Mesothelial cell of epicardium (in vitro differentiated cells): ENCODE results near the gene VOPP1. TPM values are rescaled to one million over a fixed set of nuclear protein-coding genes. Genes with fewer than 3 reads are reported as not detected.

Experiments used
- DNase-seq, 2 experiments: peaks; one replicate each; pipeline ENCODE4 v3.0.0; 2021; ENCODE audit warnings: low spot score in 2 of 2; ENCODE audit not compliant: unreplicated experiment in 2 of 2
- H3K27ac Mint-ChIP-seq: 2 replicates; pipeline ENCODE4 v1.8.0; 2021; ENCODE audit warnings: mixed read lengths
- H3K27me3 Mint-ChIP-seq: 2 replicates; pipeline ENCODE4 v1.8.0; 2021; ENCODE audit warnings: low read depth, mixed read lengths
- H3K36me3 Mint-ChIP-seq: 2 replicates; pipeline ENCODE4 v1.8.0; 2021; ENCODE audit warnings: mixed read lengths
- H3K4me1 Mint-ChIP-seq: 2 replicates; pipeline ENCODE4 v1.8.0; 2021; ENCODE audit warnings: mixed read lengths
- H3K4me3 Mint-ChIP-seq: 2 replicates; pipeline ENCODE4 v1.8.0; 2021; ENCODE audit warnings: mild to moderate bottlenecking, moderate library complexity, mixed read lengths
- H3K9me3 Mint-ChIP-seq: 2 replicates; pipeline ENCODE4 v1.8.0; 2021; ENCODE audit warnings: mixed read lengths
- total RNA-seq: library from RNA; stranded (reverse); gene quantifications from 3 replicates; pipeline ENCODE4 v1.2.1, GENCODE V29; 2021
- TF ChIP-seq, protein P1 (sequence below): fragments of 200-600 bp; sonication (generic); IDR thresholded peaks from one replicate; pipeline ENCODE4 v1.5.0; 2021; ENCODE audit warnings: antibody characterized with exemption; ENCODE audit not compliant: unreplicated experiment

The VOPP1 gene
- total RNA-seq, 1 donor from 2014 or later = 42.8 TPM

DNA sequence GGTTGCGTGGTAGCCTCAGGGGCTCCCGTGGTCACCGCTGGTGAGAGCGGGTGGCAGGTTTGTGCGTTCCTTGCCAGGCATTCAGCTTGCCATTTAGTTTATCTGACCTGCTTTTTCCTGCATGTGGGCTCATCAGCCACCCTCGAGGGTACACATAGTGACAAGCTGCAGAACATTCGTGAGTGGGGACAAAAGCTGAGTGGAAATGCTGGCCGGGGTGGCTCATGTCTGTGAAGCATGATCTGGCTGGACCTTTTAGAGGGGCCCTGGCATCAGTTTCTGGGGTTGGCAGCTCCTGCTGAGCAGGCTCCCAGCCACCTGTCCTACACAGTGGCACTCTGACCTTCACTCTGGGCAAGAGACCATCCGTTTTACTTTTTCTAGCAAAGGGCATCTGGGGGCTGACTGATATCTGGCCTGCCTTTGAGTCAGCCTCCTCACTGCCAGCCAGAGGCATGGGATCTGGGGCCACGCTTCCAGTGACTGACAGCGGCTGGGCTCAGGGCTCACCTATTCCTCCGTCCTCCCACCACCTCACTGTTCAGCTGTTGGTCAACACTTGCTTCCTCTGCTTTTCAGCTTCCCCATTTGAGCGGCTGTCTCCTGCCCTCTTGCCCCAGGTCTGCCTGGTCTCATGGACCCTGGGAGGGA lies 132.1 kb downstream of the VOPP1 start:
- H3K4me1 Mint-ChIP-seq = peaks cover 5% of the 10 kb centered on the region
- no peaks in the 10 kb centered on the region for H3K9me3 Mint-ChIP-seq
- no peaks in the 10 kb centered on the region for H3K27me3 Mint-ChIP-seq
- no peak overlapping the region for H3K27ac Mint-ChIP-seq
- no peak overlapping the region for H3K4me3 Mint-ChIP-seq
- H3K36me3 Mint-ChIP-seq = no peaks in the 10 kb centered on the region
- no peak for DNase-seq
- TF ChIP-seq, protein P1, sequence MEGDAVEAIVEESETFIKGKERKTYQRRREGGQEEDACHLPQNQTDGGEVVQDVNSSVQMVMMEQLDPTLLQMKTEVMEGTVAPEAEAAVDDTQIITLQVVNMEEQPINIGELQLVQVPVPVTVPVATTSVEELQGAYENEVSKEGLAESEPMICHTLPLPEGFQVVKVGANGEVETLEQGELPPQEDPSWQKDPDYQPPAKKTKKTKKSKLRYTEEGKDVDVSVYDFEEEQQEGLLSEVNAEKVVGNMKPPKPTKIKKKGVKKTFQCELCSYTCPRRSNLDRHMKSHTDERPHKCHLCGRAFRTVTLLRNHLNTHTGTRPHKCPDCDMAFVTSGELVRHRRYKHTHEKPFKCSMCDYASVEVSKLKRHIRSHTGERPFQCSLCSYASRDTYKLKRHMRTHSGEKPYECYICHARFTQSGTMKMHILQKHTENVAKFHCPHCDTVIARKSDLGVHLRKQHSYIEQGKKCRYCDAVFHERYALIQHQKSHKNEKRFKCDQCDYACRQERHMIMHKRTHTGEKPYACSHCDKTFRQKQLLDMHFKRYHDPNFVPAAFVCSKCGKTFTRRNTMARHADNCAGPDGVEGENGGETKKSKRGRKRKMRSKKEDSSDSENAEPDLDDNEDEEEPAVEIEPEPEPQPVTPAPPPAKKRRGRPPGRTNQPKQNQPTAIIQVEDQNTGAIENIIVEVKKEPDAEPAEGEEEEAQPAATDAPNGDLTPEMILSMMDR = no peak

DNA sequence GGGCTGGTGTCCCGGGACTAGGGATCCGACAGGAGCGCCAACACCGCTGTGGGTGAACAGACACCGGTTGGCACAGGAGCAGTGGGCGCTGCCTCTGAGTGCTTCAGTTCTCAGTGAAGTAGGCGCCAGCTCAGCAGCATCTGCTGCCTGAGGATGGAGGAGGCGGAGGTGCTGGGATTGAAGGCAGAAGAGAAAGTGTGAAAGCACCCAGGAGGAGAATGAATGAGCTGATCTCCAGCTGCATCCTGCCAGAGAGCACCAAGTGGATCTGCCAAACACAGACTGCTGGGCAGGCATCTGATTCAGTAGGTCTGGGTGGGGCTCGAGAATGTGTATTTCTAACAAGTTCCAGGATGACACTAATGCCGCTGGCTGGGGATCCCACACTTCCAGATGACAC lies 132.7 kb downstream of the VOPP1 start:
- TF ChIP-seq, protein P1 = no peak
- Mint-ChIP-seq H3K4me1 (no peaks in the 10 kb centered on the region), H3K9me3 (no peaks in the 10 kb centered on the region), H3K27ac (no peak overlapping the region), H3K36me3 (no peaks in the 10 kb centered on the region), H3K27me3 (no peaks in the 10 kb centered on the region), H3K4me3 (no peak overlapping the region)
- DNase-seq = no peak

- no peak overlapping the region for H3K27ac Mint-ChIP-seq
- no peaks in the 10 kb centered on the region for H3K4me1 Mint-ChIP-seq
- TF ChIP-seq, protein P1 = no peak
- H3K9me3 Mint-ChIP-seq = no peaks in the 10 kb centered on the region
- H3K27me3 Mint-ChIP-seq = no peaks in the 10 kb centered on the region
- no peak for DNase-seq
- H3K36me3 Mint-ChIP-seq = no peaks in the 10 kb centered on the region
- H3K4me3 Mint-ChIP-seq = no peak overlapping the region
Measured at GRCh38 chr7:55438757-55439525, 133.4 kb downstream of the VOPP1 start.

- no peak overlapping the region for H3K4me3 Mint-ChIP-seq
- TF ChIP-seq, protein P1 = no peak
Measured at GRCh38 chr7:55438085-55438756, 134.1 kb downstream of the VOPP1 start.

DNA sequence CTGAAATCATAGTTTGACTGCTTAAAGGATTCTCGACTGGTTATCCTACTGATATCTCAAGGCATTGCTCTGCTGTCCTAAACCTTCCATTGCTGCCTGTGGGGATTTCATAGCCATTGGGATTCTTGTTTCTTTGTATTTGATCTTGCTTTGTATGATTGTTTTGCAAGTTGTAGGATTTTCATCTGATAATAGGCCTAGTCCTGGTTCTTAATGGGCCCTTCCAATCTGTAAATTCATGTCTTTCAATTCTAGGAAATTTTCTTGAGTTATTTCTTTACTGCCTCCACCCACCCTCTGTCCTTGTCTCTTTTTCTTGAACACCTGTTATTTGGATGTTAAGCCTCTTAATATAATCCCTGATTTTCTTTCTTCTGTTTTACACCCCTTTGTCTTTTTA lies 134.9 kb downstream of the VOPP1 start:
- no peak overlapping the region for H3K27ac Mint-ChIP-seq
- no peaks in the 10 kb centered on the region for H3K9me3 Mint-ChIP-seq
- no peaks in the 10 kb centered on the region for H3K4me1 Mint-ChIP-seq
- H3K36me3 Mint-ChIP-seq = no peaks in the 10 kb centered on the region
- no peak overlapping the region for H3K4me3 Mint-ChIP-seq
- DNase-seq = no peak
- TF ChIP-seq, protein P1 = no peak
- no peaks in the 10 kb centered on the region for H3K27me3 Mint-ChIP-seq

More at GRCh38 chr7:55438085-55438756, 134.1 kb downstream of the VOPP1 start:
- Mint-ChIP-seq H3K36me3 (no peaks in the 10 kb centered on the region), H3K27ac (no peak overlapping the region), H3K4me1 (no peaks in the 10 kb centered on the region), H3K27me3 (no peaks in the 10 kb centered on the region), H3K9me3 (no peaks in the 10 kb centered on the region)
- no peak for DNase-seq
